Neutrophil (primary cell): Measurements from ENCODE around the gene LRRN1.

Experiments
- H3K27ac ChIP-seq: fragments of 200-600 bp; sonication (generic); 2 replicates; pipeline ENCODE4 v1.5.1; 2016; ENCODE audit warnings: mild to moderate bottlenecking, moderate library complexity
- H3K27me3 ChIP-seq: fragments of 200-600 bp; sonication (generic); 2 replicates; pipeline ENCODE4 v1.6.0; 2016; ENCODE audit warnings: mild to moderate bottlenecking
- H3K36me3 ChIP-seq: fragments of 200-600 bp; sonication (generic); 2 replicates; pipeline ENCODE4 v1.5.1; 2017
- H3K4me1 ChIP-seq, 2 experiments: fragments of 200-600 bp in 1 of 2; sonication (generic) in 1 of 2; 1 replicate in 1 of 2; 2 replicates in 1 of 2; pipeline versions ENCODE4 v1.5.1 to v1.6.1; 2013 to 2016; ENCODE audit warnings: low read depth in 1 of 2, low read length in 1 of 2, mild to moderate bottlenecking in 1 of 2, moderate library complexity in 1 of 2; ENCODE audit not compliant: control insufficient read depth in 1 of 2, insufficient read depth in 1 of 2
- H3K4me3 ChIP-seq, 2 experiments: fragments of 200-600 bp in 1 of 2; sonication (generic) in 1 of 2; 1 replicate in 1 of 2; 2 replicates in 1 of 2; pipeline ENCODE4 v1.5.1; 2013 to 2016; ENCODE audit warnings: low read depth in 1 of 2, low read length in 1 of 2, mild to moderate bottlenecking in 1 of 2, moderate library complexity in 1 of 2
- H3K9me3 ChIP-seq: fragments of 200-600 bp; sonication (generic); 2 replicates; pipeline ENCODE4 v1.5.1; 2016
- TF ChIP-seq, protein P1 (sequence below): fragments of 200-600 bp; sonication (generic); IDR thresholded peaks from 2 replicates; pipeline ENCODE4 v1.5.1; 2016; ENCODE audit warnings: antibody characterized with exemption

Gene LRRN1

DNA sequence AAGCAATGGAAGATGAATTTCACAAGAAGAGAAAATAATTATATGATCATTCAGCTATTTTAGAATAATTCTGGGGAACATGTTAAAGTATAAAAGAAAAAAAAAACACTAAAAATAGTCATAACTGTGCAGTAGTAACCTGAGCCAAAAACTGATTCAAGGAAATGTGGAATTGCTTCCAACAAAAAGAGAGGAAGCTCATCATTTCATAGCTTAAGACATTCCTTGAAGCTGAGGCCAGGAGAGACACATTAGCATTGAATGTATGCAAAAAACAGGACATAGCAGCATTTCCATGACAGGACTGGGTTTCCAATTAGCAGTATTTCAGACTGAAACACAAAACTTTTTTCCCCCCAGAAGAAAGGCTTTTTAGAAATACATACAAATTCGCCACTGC is 27.7 kb upstream of the LRRN1 start:
- no peaks in the 10 kb centered on the region for H3K27me3 ChIP-seq
- peaks cover 8 to 16% of the 10 kb centered on the region in 2 experiments for H3K4me1 ChIP-seq
- no peak overlapping the region for H3K27ac ChIP-seq
- H3K9me3 ChIP-seq: peaks cover 7% of the 10 kb centered on the region
- no peak overlapping the region for H3K4me3 ChIP-seq
- no peaks in the 10 kb centered on the region for H3K36me3 ChIP-seq
- TF ChIP-seq, protein P1, sequence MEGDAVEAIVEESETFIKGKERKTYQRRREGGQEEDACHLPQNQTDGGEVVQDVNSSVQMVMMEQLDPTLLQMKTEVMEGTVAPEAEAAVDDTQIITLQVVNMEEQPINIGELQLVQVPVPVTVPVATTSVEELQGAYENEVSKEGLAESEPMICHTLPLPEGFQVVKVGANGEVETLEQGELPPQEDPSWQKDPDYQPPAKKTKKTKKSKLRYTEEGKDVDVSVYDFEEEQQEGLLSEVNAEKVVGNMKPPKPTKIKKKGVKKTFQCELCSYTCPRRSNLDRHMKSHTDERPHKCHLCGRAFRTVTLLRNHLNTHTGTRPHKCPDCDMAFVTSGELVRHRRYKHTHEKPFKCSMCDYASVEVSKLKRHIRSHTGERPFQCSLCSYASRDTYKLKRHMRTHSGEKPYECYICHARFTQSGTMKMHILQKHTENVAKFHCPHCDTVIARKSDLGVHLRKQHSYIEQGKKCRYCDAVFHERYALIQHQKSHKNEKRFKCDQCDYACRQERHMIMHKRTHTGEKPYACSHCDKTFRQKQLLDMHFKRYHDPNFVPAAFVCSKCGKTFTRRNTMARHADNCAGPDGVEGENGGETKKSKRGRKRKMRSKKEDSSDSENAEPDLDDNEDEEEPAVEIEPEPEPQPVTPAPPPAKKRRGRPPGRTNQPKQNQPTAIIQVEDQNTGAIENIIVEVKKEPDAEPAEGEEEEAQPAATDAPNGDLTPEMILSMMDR: no peak

DNA sequence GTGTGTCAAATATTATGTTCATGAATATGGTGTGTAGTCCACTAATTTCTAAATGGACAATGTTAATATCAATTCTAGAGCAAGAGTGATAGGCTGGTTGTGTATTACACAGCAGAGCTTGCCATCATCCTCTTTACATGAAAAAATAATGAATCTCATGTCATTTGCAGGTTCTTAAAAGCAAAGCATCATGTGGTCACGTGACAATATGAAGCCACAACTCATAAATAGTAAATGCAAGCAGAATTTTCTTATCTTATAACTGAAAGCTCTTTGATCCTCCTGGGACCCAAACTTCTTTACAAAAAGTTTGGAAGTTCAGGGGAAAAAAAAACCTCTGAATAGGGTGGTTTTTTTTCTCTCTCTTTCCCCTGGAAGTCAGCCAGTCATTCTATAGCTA is 26.9 kb upstream of the LRRN1 start:
- no peaks in the 10 kb centered on the region for H3K27me3 ChIP-seq
- H3K4me1 ChIP-seq: peaks cover 5 to 9% of the 10 kb centered on the region in 2 experiments
- TF ChIP-seq, protein P1: no peak
- no peak overlapping the region for H3K27ac ChIP-seq
- H3K4me3 ChIP-seq: no peak overlapping the region
- no peaks in the 10 kb centered on the region for H3K36me3 ChIP-seq
- peaks cover 7% of the 10 kb centered on the region for H3K9me3 ChIP-seq

DNA sequence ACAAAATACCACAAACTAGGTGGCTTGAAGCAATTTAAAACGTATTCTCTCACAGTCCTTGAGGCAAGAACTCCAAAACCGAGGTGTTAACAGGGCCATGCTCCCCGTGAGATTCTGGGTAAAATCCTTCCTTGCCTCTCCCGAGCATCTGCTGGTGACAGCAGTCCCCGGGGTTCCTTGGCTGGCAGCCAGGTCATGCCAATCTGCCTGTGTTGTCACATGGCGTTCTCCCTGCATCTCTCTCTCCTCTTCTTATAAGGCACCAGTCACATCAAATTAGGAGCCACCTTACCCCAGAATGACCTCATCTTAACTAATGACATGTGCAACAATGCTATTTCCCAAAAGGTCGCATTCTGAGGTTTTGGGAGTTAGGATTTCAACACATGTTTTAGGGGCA is 26.3 kb upstream of the LRRN1 start:
- no peak overlapping the region for H3K27ac ChIP-seq
- TF ChIP-seq, protein P1: no peak
- H3K4me3 ChIP-seq: no peak overlapping the region
- no peaks in the 10 kb centered on the region for H3K27me3 ChIP-seq
- peaks cover 7% of the 10 kb centered on the region for H3K9me3 ChIP-seq
- no peaks in the 10 kb centered on the region for H3K36me3 ChIP-seq
- H3K4me1 ChIP-seq: peaks cover 0 to 3% of the 10 kb centered on the region in 2 experiments

DNA sequence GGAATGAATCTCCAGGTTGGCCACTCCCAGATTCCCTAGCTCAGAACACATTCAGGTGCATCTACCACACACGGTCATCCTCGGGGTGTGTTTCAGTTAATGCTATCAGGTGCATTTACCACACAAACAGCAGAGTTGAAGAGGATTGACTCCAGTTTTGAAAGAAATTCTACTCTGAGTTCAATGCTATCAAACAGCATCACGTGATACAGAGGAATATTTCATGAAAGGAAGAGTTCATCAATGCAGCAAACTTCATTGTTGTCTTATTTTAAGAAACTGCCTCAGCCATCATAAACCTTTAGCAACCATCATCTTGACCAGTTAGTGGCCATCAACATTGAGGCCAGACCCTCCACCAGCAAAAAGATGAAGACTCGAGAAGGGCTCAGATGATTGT is 22.6 kb upstream of the LRRN1 start:
- peaks cover 7% of the 10 kb centered on the region for H3K9me3 ChIP-seq
- H3K27me3 ChIP-seq: no peaks in the 10 kb centered on the region
- H3K27ac ChIP-seq: no peak overlapping the region
- H3K4me1 ChIP-seq: no peaks in the 10 kb centered on the region
- TF ChIP-seq, protein P1: no peak
- no peak overlapping the region for H3K4me3 ChIP-seq
- H3K36me3 ChIP-seq: no peaks in the 10 kb centered on the region

DNA sequence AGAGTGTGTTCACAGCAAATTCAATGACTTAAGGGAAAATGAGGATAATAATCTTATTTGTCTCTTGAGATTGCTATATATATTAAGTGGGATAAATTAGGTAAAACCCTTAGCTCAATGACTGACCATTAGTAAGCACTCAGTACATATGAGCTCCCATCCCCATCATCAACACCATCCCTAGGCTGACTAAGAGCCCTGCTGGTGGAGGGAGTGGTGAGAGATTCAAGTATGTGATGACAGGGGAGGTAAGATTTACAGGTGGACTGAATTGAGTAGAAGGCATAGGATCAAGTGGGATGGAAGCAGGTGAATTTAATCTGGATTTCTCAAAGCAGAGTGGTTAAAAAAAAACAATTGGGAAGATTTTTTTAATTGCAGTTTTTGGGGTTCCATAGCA is 21.0 kb upstream of the LRRN1 start:
- H3K4me3 ChIP-seq: no peak overlapping the region
- no peaks in the 10 kb centered on the region for H3K4me1 ChIP-seq
- TF ChIP-seq, protein P1: no peak
- H3K9me3 ChIP-seq: peaks cover 7% of the 10 kb centered on the region
- no peak overlapping the region for H3K27ac ChIP-seq
- H3K27me3 ChIP-seq: no peaks in the 10 kb centered on the region
- no peaks in the 10 kb centered on the region for H3K36me3 ChIP-seq

DNA sequence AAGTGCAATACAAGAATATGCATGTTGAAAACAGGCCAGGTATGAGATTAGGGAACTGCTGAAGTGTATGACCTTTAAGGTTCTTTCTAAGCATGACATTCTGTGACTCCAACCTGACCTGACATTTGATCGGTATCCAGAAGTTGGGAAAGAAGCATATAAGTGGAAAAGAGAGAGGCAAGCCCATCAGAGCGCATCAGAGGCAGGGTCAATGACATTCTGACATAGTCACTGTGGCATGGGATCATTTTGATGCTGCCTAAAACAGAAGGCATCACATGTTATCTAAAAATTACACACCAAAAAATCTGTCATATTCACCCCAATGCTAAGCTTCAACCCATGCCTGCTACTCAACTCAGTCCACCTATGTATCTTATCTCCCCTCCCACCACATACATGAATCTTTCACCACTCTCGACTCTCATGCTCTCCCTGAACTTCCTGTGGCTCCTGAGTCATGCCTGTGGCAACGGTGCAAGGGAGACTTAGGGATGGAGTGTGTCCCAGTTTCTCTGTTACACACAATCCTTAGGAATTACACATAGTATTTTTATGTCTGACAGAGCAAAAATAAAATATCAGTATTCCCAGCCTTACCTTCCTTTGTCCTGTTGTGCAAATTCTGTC is 20.5 kb upstream of the LRRN1 start:
- Histone ChIP-seq H3K36me3 (no peaks in the 10 kb centered on the region), H3K27me3 (no peaks in the 10 kb centered on the region), H3K9me3 (peaks cover 7% of the 10 kb centered on the region), H3K4me3 (no peak overlapping the region), H3K27ac (no peak overlapping the region), H3K4me1 (no peaks in the 10 kb centered on the region)
- TF ChIP-seq, protein P1: no peak
